ENCODE data around the gene FAM25C. TPM values are rescaled to one million over a fixed set of nuclear protein-coding genes. Genes with fewer than 3 reads are reported as not detected.
A peak's percentile ranks its signal among the peaks of the same experiment; 100 is the strongest.
"Not testable (repeated sequence)": the region's sequence is repeated elsewhere in the genome, so short reads cannot be mapped to it uniquely, and the experiment has no call there.

FAM25C gene
- total RNA-seq, 1 experiment from 2014 or later: 4.6 TPM

GRCh38 chr10:47964280-47965063, 35.1 kb downstream of the FAM25C start:
- not testable (repeated sequence) for H3K9me3 ChIP-seq, H3K36me3 ChIP-seq, H3K4me3 ChIP-seq, DNase-seq, H3K27me3 ChIP-seq

GRCh38 chr10:47962785-47963184, 36.8 kb downstream of the FAM25C start:
- not testable (repeated sequence) for H3K36me3 ChIP-seq, H3K27me3 ChIP-seq, H3K9me3 ChIP-seq, DNase-seq, H3K4me3 ChIP-seq

GRCh38 chr10:47960699-47961098, 38.9 kb downstream of the FAM25C start:
- not testable (repeated sequence) for H3K27me3 ChIP-seq, H3K36me3 ChIP-seq, H3K9me3 ChIP-seq, H3K4me3 ChIP-seq, DNase-seq

GRCh38 chr10:47959677-47960076, 39.9 kb downstream of the FAM25C start:
- peak; percentile 20 for DNase-seq
- not testable (repeated sequence) for H3K27me3 ChIP-seq, H3K36me3 ChIP-seq, H3K9me3 ChIP-seq, H3K4me3 ChIP-seq

GRCh38 chr10:47957158-47957557, 42.4 kb downstream of the FAM25C start:
- not testable (repeated sequence) for H3K9me3 ChIP-seq, H3K27me3 ChIP-seq, H3K4me3 ChIP-seq, H3K36me3 ChIP-seq, DNase-seq

GRCh38 chr10:47947424-47947823, 52.2 kb downstream of the FAM25C start:
- H3K9me3 ChIP-seq, H3K4me3 ChIP-seq, H3K36me3 ChIP-seq, H3K27me3 ChIP-seq, DNase-seq: not testable (repeated sequence)

Other genes with a start within 250 kb of the FAM25C start
- gene SYT15B, start 236.2 kb downstream of the FAM25C start, total RNA-seq (2014; rRNA removed; shearing (Covaris generic); ENCODE audit: low replicate concordance): 0.26 and 1.1 TPM in 2 replicates
- 0.26 TPM in 1 of 2 replicates, not detected in the other for gene NPY4R2, start 81.1 kb downstream of the FAM25C start, total RNA-seq (2014; rRNA removed; shearing (Covaris generic); ENCODE audit: low replicate concordance)

Data from MG63 (cell line).